PC-3 (cell line): ENCODE measurements around the gene KANK3.

Source experiments
- CTCF ChIP-seq: fragments of 300-600 bp; sonication (generic); conservative IDR thresholded peaks from 2 replicates; pipeline ENCODE4 v1.5.1; 2017; ENCODE audit warnings: antibody characterized with exemption, low read depth, mild to moderate bottlenecking, low read length
- EZH2phosphoT487 ChIP-seq: fragments of 300-600 bp; sonication (generic); IDR thresholded peaks from 2 replicates; pipeline ENCODE4 v1.6.1; 2018; ENCODE audit warnings: mild to moderate bottlenecking, antibody characterized with exemption, low read length, borderline replicate concordance

DNA sequence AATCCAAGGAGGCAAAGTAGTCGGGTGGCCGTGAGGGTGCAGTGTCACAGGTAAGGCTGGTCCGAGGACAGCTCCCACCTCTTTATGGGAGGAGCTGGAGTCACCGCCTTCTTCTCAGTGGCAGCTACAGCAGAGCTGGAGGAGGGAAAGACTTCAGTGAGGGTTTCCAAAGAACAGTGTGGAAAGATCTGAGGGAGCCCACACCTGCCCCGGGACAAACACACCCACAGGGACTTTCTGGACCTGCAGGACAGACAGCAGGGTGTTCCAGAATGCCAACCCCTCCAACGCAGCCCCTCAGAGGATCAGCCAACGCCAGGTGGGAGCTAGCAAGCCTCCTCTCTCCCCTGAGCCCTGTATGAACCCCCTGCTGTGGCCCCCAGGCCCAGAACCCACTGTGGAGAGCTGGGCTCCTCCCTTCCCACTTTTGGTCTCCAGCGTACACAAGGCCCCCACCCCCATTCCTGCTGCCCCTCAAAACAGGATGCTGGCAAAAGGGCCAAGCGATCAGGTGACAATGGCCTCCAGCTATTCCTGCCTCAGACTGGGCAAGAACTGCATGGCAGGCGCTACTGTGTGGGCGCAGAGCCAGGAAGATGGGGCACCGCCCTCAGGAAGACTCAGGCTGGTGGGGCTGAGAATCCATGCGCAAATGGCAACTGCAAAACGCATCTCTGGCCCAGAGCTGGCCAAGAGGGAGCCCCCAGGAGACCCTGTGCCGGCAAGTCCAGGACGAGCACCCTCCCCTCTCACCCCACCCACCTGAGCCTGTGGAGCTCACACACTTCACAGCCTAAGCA, 31.4 kb downstream of the KANK3 start:
- TF ChIP-seq CTCF (no peak), EZH2phosphoT487 (no peak)
